Suprapubic skin (tissue), 4 donors: ENCODE measurements around the gene ACAA1. TPM values are rescaled to one million over a fixed set of nuclear protein-coding genes. Genes with fewer than 3 reads are reported as not detected.

ENCODE experiments used
- DNase-seq, 2 donors: peaks; one replicate each; pipeline ENCODE4 v3.0.0-alpha.2; 2019; ENCODE audit warnings: low spot score in 2 of 2
- H3K27ac ChIP-seq: fragments of 200-600 bp; sonication (generic); one replicate; pipeline ENCODE4 v1.5.1; 2019
- H3K27me3 ChIP-seq: fragments of 200-600 bp; sonication (generic); one replicate; pipeline ENCODE4 v1.5.1; 2019
- H3K36me3 ChIP-seq: fragments of 200-600 bp; sonication (generic); one replicate; pipeline ENCODE4 v1.5.1; 2019
- H3K4me1 ChIP-seq: fragments of 200-600 bp; sonication (generic); one replicate; pipeline ENCODE4 v1.5.1; 2019
- H3K4me3 ChIP-seq: fragments of 200-600 bp; sonication (generic); one replicate; pipeline ENCODE4 v1.5.1; 2019; ENCODE audit warnings: mild to moderate bottlenecking
- H3K9me3 ChIP-seq: fragments of 200-600 bp; sonication (generic); one replicate; pipeline ENCODE4 v1.5.1; 2019
- EP300 ChIP-seq: sonication (generic); formaldehyde crosslinking; IDR thresholded peaks from one replicate; pipeline ENCODE4 v1.6.1; 2017; ENCODE audit warnings: antibody characterized with exemption
- POLR2A ChIP-seq, 2 donors: fragments of 450-650 bp; IDR thresholded peaks; one replicate each; pipeline ENCODE4 v1.6.1; 2017; ENCODE audit warnings: antibody characterized with exemption in 2 of 2, mild to moderate bottlenecking in 2 of 2, moderate library complexity in 2 of 2
- POLR2AphosphoS5 ChIP-seq, 3 donors: sonication (generic); formaldehyde crosslinking; IDR thresholded peaks; one replicate each; pipeline ENCODE4 v1.6.1; 2017; ENCODE audit warnings: antibody characterized with exemption in 3 of 3
- WGBS: methylation state at CpG from one replicate; pipeline ENCODE4 v1.1.5; 2018; 5-methylcytosine and 5-hydroxymethylcytosine counted together
- total RNA-seq, 4 donors: library from RNA; depleted of rRNA; stranded (reverse); fragments of >200 nt; gene quantifications; one replicate each; pipeline ENCODE4 v1.1.0, GENCODE V29; 2016
- TF ChIP-seq, protein P1 (sequence below), 2 donors: fragments of 200-600 bp in 1 of 2; fragments of 450-650 bp in 1 of 2; sonication (generic) in 1 of 2; IDR thresholded peaks; one replicate each; pipeline ENCODE4 v1.5.1; 2016 to 2019; ENCODE audit warnings: antibody characterized with exemption in 2 of 2, mild to moderate bottlenecking in 1 of 2, moderate library complexity in 1 of 2

Gene ACAA1
- total RNA-seq, 4 donors from 2014 or later = 29.3 to 54.5 (median 51.4) TPM

DNA sequence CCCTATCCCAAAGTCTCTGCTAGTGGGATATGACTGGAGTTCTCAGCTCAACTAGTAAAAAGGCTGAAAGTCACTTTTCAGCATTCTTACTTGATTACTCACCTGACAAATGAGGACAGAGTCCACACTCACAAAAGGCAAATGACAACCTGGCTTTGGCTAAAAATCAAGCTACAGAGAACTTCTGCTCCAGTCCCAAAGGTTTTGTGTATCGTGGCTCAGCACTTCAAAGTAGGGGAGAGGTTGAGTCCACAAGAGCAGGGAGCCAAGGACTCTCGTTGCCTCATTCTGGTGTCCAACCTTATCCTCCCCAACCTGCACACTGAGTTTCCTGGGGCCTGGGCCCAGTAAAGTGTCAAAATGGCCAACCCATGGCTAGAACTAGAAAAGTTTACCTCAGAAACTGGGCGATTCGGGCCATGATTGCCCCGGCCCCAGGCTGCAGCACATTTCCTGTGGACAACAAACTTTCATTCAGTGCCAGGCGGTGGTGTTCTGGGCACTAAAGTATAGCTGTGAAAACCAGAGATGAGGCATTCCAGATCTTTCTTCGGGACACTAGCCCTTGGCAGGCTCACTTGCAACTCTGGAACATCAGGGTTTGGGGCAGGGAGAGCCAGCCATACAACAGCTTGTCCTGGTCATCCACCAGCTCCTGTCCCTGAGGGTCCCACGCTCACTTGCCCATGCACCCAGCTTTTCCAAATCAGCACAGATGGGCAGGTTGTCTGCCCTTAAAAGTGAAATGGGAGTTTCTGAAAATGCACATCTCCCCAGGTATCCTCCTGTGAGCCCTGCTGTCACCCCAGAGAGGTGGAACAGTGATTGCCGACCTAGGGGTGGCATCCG is 3.1 kb downstream of the ACAA1 start:
- DNase-seq = peak in 1 of 2 donors; percentile 58
- Histone ChIP-seq H3K36me3 (peaks cover 49% of the 10 kb centered on the region), H3K9me3 (no peaks in the 10 kb centered on the region), H3K4me3 (no peak overlapping the region), H3K4me1 (peaks cover 31% of the 10 kb centered on the region), H3K27ac (no peak overlapping the region), H3K27me3 (no peaks in the 10 kb centered on the region)
- TF ChIP-seq POLR2A (IDR thresholded peaks at IDR 0.05) (no peak), POLR2AphosphoS5 (IDR thresholded peaks at IDR 0.05) (no peak), EP300 (no peak)
- TF ChIP-seq, protein P1, sequence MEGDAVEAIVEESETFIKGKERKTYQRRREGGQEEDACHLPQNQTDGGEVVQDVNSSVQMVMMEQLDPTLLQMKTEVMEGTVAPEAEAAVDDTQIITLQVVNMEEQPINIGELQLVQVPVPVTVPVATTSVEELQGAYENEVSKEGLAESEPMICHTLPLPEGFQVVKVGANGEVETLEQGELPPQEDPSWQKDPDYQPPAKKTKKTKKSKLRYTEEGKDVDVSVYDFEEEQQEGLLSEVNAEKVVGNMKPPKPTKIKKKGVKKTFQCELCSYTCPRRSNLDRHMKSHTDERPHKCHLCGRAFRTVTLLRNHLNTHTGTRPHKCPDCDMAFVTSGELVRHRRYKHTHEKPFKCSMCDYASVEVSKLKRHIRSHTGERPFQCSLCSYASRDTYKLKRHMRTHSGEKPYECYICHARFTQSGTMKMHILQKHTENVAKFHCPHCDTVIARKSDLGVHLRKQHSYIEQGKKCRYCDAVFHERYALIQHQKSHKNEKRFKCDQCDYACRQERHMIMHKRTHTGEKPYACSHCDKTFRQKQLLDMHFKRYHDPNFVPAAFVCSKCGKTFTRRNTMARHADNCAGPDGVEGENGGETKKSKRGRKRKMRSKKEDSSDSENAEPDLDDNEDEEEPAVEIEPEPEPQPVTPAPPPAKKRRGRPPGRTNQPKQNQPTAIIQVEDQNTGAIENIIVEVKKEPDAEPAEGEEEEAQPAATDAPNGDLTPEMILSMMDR (IDR thresholded peaks at IDR 0.05) = no peak
- 86% methylated on average over 10 of the region's 10 CpGs for WGBS

DNA sequence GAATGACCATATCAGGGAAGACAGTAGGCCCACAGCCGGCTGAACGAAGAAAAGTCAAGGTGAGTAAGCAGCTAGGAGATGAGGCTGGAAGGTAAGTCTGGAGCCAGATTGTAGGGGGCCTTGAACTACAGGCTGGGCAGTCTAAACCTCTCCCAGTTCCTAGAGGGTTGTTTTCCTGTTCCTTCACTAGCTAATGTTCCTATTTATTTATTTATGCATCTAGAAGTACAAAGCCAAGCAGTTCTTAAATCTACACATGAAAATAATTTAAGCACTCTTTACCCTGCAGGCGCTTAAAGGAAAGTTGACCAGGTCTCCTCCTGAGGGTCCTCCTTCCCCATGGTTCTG is 3.7 kb downstream of the ACAA1 start:
- H3K27ac ChIP-seq = no peak overlapping the region
- DNase-seq = peak in 1 of 2 donors; percentile 16
- H3K9me3 ChIP-seq = no peaks in the 10 kb centered on the region
- TF ChIP-seq, protein P1 (IDR thresholded peaks at IDR 0.05) = no peak
- TF ChIP-seq POLR2A (IDR thresholded peaks at IDR 0.05) (no peak), EP300 (no peak), POLR2AphosphoS5 (IDR thresholded peaks at IDR 0.05) (no peak)
- no peaks in the 10 kb centered on the region for H3K27me3 ChIP-seq
- WGBS = 98% methylated on average over 3 of the region's 3 CpGs
- H3K4me1 ChIP-seq = peaks cover 30% of the 10 kb centered on the region
- no peak overlapping the region for H3K4me3 ChIP-seq
- peaks cover 55% of the 10 kb centered on the region for H3K36me3 ChIP-seq

DNA sequence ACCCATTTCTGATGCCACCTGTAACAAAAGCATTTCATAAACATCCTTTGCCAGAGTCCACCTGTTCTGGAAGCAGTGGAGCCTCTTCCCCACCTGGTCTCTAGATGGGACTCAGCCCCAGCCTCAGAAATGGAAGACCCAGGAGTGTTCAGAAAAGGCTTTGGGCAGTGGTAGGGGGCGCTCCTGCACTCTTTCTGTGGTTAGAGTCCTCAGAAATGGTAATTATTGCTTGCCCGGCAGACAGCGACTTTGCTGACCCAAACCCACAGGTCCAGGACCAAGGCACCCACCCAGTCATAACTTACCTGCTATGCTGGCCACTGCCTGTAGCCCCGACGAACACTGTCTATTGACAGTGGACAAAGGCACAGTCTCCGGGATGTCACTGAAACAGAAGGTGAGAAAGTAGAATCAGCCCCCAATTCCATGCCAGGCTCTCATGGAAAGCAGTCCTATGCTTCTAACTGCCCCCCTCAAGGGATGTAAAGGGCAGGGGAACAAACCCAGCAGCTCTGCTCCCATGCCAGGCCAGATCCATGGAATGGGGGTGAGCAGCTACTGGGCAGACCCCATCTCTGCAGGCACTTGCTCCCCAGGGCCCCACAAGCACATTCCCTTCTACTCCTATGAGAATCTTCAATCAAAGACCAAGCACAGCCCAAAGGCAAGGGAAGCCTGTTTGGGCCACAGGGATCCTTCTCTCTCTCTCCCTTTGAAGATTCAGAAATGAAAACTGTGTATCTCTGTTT is 5.1 kb downstream of the ACAA1 start:
- no peaks in the 10 kb centered on the region for H3K27me3 ChIP-seq
- H3K36me3 ChIP-seq = peaks cover 69% of the 10 kb centered on the region
- peaks cover 23% of the 10 kb centered on the region for H3K4me1 ChIP-seq
- peak; percentile 11 to 65 for DNase-seq
- H3K9me3 ChIP-seq = no peaks in the 10 kb centered on the region
- WGBS = 66% methylated on average over 6 of the region's 6 CpGs
- TF ChIP-seq POLR2A (IDR thresholded peaks at IDR 0.05) = no peak
- TF ChIP-seq, protein P1 (IDR thresholded peaks at IDR 0.05) = no peak
- no peak for TF ChIP-seq POLR2AphosphoS5 (IDR thresholded peaks at IDR 0.05)
- TF ChIP-seq EP300 = no peak
- no peak overlapping the region for H3K4me3 ChIP-seq
- H3K27ac ChIP-seq = no peak overlapping the region

DNA sequence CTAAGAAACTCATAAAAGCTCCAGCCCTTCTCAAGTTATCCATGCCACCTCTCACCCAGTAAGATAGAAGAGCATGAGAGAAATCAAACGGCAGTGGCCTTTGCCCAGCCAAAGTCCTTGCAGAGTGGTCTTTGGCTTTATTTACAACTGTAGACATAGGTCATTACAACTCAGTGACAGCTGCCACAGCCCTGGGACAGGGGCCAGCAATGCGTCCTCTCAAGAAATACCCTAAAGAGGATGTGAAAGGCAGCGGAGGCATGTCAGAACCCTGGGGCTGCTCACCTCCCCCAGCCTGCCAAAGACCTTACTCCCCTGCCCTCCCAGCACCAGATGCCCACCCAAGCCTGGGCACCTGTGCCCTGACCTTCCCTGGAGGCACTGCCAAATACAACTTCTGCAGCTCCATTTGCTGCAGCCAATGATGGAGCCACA is 6.3 kb downstream of the ACAA1 start:
- peaks cover 14% of the 10 kb centered on the region for H3K4me1 ChIP-seq
- H3K9me3 ChIP-seq = no peaks in the 10 kb centered on the region
- TF ChIP-seq POLR2A (IDR thresholded peaks at IDR 0.05) (no peak), EP300 (no peak), POLR2AphosphoS5 (IDR thresholded peaks at IDR 0.05) (no peak)
- TF ChIP-seq, protein P1 (IDR thresholded peaks at IDR 0.05) = no peak
- no peak overlapping the region for H3K27ac ChIP-seq
- peaks cover 80% of the 10 kb centered on the region for H3K36me3 ChIP-seq
- peak in 1 of 2 donors; percentile 44 for DNase-seq
- H3K4me3 ChIP-seq = no peak overlapping the region
- H3K27me3 ChIP-seq = no peaks in the 10 kb centered on the region
- 86% methylated on average over 3 of the region's 3 CpGs for WGBS

DNA sequence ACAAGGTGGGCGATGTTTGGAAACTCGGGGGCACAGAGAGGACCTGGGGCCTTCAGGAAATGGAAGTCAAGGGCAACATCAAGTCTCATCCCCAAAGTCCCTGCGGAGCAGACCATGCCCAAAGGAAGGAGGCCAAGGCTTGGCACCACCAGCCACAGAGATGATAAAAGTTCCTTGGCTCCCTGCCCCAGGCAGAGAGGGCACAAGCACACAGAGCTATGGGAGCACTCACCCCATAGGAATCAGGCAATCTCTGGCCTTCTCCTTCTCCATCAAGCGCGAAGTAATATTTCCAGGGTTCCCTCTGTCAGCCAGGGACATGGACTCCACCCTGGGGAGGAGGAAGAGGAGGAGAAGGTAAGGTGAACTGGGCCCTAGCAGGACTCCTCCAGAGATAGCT is 7.9 kb downstream of the ACAA1 start:
- no peaks in the 10 kb centered on the region for H3K9me3 ChIP-seq
- TF ChIP-seq POLR2A (IDR thresholded peaks at IDR 0.05) = no peak
- TF ChIP-seq EP300 = no peak
- no peak for TF ChIP-seq POLR2AphosphoS5 (IDR thresholded peaks at IDR 0.05)
- TF ChIP-seq, protein P1 (IDR thresholded peaks at IDR 0.05) = no peak
- no peak overlapping the region for H3K4me3 ChIP-seq
- peaks cover 94% of the 10 kb centered on the region for H3K36me3 ChIP-seq
- 96% methylated on average over 4 of the region's 5 CpGs for WGBS
- no peaks in the 10 kb centered on the region for H3K27me3 ChIP-seq
- DNase-seq = peak in 1 of 2 donors; percentile 48
- no peak overlapping the region for H3K27ac ChIP-seq
- H3K4me1 ChIP-seq = peaks cover 2% of the 10 kb centered on the region
